GM21576 (cell line): Measurements from ENCODE around the gene ESPNL.

ENCODE experiments used
- ATAC-seq: cut with Tn5 transposase; IDR thresholded peaks from one replicate; pipeline ENCODE4 v1.9.1; 2021; ENCODE audit warnings: mild to moderate bottlenecking, moderate library complexity; ENCODE audit not compliant: unreplicated experiment

The ESPNL gene

DNA sequence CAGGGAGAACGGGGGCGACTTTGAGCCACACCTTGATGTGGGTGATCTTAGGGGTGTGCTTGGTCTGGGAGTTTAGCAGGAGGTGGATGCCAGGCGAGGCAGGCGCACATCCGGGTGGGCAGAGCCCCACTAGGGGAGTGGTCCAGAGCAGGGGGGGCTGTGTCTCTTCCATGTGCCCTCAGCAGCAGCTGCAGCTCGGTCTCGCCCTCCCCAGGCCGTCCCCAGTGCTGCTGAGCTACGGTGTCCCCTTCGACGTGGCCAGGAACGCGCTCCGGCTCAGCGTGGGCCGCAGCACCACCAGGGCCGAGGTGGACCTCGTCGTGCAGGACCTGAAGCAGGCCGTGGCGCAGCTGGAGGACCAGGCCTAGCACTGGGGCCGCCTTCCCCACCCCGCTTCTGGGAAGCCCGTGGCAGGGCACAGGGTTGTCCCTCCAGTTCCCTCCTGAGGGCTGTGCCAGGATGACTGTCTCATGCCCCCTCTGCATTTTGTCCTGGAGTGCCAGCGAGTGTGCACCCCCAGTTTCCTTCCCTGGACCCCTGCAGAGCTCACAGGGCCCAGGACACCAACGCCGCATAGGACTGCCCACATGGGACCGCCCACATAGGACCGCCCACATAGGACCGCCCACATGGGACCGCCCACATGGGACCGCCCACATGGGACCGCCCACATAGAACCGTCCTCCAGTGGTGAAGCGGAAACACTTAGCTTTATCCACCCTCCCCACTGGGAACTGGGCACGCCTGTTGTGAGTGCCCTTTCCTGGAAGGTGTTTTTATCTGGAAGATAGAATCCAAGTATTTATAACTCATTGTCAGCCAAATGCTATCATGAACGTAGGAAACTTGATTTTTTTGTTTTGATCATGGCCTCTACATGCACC lies 1.9 kb upstream of the ESPNL start:
- ATAC-seq = peak; percentile 87

DNA sequence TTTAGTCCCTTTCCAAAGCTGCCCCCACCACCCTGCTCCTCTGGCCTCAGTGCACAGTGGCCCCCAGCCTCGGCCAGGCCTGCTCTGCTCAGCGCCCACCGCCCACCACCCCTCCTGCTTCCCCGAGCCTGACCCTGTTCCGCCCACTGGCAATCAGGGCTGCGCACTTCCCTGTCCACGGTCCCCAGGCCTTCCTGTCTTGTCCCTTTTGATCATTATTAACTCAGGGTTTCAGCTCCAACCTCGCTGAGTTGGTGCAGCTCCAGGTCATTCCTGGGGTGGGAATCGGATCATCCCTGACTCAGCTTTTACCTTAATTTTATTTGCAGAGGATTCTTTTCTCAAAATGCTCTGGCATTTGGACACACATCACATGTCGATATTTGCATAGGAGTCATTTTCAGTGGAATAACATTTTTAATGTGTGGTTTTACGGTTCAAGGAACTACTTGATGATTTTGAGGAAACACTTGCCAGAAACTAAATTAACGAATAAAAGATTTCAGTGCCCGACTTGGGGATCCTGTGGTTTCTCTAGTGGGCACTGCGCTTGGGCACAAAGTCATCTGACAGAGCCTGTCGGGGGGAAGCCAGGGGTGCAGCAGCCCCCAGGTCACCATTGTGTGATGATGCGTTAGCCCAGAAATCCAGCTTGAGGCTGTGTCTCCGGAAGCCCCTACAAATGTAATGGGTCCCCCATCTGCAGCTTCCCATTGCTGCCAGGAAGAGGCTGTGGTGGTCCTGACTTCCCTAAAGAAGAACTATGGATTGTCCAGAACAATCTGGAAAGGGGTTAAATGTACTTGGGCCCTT lies 1.0 kb upstream of the ESPNL start:
- ATAC-seq = no peak

DNA sequence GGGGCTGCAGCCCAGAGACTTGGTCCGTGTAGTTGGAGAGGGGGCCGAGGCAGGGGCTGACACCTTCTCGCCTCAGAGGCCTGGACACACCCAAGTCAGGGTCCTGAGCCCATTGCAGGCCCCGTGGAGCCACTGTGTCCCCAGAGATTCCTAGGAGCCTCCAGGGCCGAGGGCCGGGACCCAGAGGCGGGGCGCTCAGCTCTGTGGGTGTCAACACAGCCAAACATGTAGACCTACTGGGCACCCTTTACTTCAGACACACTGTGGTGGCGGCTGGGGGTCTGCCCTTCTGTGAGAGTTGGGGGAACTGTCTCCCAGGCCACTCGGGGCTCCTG lies 459 bp upstream of the ESPNL start:
- no peak for ATAC-seq

DNA sequence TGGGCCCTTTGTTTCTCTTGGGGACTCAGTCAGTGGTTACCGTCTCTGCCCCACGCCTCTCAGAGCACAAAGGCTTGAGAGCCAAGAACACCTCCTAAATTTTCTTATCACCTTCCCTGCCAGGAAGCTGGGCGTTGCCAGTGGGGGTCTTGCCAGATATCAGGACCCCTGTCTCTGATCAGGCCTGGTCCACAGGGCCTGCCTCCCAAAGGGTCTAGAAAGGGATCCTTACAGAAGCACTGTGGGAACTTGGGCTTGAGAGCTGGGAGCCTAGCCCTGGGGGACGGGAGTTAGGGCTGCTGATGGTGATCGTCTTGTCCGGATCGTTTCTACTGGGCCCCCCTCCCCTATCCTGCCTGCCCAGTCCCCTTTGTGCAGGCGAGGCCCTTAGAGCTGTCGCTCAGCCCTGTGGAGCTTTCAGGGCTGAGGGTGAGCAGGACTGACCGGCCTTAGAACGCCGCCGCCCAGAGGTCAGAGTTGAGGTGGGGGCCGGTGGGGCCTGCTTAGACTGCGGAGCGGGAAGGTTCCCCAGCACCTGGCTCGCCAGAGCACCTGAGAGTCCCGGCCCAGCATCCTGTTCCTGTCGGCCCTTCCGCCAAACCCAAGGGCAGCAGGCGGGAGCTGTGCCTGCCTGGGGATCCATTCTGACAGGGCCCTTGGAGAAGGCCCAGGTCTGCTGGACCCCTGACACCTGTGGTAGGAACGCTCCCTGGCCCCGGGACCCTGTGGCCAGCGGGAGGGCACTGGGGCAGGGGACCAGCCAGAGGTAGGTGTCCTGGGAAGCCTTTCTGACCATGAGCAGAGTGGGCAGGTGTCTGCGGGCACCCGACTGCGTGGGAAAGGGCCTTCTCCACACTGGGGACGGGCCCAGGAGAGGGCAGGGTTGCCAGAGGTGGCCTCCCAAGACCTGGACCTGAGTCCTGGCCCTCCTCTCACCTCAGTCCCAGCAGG lies 956 bp downstream of the ESPNL start:
- ATAC-seq = no peak

DNA sequence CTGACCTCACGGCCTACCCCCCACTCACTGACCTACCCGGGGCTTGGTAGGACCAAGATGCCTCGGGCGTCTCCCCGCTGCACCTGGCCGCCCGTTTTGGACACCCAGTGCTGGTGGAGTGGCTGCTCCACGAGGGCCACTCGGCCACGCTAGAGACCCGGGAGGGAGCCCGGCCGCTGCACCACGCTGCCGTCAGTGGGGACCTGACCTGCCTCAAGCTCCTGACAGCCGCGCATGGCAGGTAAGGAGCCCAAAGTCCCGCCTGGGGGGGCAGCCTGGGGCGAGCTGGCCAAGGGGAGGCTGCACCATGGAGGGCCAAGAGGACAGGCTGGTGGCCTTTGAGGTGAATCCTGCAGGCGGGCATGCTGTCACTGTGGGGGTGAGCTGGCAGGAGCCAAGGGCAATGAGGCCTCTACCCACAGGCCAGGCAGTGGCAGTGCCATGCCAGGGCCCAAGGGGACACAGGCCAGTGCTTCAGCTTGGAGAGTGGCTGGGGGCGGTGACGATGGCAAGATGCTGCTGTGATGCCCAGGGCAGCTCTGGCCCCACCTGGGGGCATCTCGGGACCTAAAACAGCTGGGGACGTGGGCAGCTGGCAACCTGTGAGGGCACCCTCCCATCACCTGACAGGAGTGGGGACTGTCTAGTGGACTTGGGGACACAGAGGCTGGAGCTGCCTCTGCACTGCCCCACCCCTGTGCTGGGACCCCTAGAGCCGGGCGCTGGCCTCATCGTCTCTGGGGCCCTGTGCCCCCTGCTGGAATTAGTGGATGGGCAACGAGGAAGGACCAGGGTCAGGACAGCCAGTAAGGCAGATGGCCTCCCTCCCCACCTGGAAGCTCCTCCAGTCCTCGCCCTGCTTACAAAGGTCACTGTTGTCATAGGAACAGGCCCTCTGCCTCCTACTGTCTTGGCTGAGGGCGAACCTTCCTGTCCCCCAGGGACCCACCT lies 2.0 kb downstream of the ESPNL start:
- ATAC-seq = no peak

DNA sequence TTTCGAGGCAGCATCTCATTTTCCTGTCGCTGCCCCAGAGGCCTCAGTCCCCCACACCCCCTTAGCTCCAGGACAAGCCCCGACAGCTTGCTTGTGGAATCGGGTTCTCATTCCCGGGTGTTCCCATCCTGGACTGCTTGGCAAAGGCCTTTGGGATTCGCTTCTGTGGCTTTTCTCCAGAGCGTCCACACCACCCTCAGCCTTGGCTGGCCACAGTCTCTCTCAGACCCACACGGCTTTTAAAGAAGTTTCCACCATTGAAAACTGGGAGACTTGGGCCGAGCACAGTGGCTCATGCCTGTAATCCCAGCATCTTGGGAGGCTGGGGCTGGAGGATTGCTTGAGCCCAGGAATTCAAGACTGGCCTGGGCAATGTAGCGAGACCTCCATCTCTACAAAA lies 2.7 kb downstream of the ESPNL start:
- ATAC-seq = no peak

DNA sequence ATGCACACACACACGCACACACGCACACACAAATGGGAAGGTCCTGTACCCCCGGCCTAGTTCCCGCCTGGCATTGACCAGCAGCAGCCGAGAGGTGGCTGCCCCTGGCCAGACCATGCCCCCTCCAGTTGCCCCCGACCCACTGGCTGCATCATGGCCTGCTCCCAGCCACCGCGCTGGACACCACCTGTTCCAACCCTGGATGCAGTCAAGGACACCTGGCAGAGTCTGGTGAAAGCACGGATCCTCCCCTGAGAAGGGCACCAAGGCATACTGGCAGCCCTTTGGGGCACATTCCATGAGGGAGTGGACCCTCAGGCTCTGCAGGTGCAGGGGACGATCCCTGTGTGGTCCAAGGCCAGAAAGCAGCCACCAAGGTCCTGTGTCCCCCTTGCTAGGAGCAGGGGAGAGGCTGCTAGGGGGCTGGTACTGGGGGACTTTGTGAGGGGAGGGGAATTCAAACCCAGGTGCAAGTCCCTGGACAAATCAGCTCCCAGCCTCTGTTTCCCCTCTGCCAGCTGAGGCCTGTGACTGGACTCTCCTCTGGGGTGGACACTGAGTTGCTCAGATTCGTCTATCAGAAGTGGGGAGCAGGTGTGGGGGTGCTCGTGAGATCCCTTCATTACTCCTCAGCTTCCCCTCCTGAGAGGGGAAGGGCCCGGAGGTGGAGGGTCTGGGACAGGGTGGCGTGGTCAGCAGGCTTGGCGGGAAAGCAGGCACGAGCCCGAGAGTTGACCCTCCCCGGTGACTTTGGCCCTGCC lies 3.5 kb downstream of the ESPNL start:
- no peak for ATAC-seq

DNA sequence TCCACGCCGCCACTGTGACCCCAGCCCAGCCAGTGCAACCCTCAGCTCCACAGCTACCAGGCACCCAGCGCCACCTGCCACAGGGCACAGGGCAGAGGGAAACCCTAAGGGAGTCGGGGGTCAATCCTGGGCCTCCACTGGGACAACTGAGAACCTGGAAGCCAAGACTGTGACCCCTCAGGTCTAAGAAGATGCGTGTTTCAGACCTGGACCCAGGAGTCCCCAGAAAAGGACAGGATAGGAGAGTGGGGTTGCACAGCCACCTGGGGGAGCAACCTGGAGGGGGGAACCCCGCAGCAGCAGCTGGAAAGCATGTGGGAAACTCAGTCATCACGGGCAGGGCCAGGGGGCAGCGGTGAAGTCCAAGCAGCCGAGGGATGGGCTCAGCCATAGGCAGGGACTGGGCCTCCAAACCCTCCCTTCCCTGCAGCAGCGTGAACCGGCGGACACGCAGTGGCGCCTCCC lies 4.1 kb downstream of the ESPNL start:
- ATAC-seq = no peak

DNA sequence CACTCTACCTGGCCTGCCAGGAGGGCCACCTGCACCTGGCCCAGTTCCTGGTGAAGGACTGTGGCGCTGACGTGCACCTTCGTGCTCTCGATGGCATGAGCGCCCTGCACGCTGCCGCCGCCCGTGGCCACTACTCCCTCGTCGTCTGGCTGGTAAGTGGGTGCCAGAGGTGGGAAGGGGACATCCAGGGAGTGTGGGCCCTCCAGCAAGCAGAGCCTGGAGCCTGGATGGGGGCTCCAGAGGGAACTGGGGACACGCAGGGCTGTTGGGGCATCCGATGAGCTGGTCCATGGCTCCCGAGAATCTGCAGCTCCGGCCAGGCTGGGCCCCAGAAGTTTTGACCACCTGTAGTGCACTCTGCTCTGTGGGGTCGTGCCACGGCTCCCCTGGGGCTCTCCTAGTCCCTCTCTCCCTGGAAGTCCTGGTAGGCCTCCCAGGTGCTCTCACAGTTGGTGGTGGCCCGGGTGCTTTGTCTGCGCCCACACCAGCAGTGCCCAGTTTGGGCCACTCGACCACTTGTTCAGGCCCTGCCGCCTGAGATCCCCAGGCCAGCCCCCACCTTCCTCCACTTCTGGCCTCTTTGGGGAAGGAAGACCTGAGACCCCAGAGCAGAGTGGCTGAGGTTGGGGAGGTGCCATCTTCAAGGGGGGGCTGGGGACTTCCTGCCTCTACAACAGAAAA lies 4.7 kb downstream of the ESPNL start:
- no peak for ATAC-seq

DNA sequence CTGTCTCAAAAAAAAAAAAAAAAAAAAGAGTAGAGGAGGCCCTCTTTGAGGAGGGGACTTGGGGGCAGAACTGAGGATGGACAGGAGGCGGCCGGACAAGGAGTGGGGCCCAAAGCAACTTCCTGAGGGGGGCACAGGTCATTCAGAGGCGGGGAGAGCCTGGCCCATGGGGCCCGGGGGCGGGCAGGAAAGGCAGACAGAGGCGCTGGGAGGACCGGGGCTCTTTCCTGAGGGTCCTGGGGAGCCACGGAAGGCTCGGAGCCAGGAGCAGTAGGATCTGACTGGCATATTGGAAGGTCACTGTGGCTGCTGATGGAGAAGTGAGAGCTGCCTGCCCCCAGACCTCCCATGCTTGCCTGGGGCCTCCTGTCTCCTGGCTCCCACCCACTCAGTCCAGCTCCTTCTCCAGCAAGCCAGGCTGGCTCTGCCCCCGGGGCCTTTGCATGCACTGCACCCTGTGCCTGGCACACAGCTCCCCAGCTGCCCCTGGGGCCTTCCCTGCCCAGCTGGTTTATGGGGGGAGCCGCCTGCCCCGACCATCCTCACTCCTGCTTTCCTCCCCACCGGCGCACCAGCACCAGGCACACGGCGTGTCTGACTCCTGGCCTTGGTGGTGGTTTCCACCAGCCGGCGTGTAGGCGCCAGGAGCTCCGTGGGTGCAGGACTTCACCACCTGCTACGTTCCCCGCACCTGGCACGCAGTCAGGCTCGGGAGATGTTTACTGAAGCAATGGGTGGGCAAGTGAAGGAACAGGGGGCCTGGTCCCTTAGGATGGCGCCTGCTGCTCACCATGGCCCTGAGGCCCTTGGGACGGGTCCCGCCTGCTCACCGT lies 5.6 kb downstream of the ESPNL start:
- ATAC-seq = no peak

DNA sequence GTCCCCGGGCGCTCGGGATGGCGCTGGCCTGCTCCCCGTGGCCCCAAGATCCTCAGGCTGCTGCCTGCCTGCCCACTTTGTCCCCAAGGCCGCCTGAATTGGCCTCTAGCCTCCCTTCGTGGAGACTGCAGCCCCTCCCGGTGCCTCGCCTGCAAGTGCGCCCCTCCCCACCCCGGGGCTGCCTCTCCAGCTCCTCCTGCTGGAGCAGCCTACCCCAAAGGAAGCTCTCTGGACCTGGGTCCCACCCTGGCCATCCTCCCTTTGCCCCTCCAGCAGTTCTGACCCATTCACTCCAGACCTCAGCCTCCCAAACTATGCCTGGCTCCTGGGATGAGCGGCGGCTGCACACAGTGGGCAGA lies 6.2 kb downstream of the ESPNL start:
- no peak for ATAC-seq

DNA sequence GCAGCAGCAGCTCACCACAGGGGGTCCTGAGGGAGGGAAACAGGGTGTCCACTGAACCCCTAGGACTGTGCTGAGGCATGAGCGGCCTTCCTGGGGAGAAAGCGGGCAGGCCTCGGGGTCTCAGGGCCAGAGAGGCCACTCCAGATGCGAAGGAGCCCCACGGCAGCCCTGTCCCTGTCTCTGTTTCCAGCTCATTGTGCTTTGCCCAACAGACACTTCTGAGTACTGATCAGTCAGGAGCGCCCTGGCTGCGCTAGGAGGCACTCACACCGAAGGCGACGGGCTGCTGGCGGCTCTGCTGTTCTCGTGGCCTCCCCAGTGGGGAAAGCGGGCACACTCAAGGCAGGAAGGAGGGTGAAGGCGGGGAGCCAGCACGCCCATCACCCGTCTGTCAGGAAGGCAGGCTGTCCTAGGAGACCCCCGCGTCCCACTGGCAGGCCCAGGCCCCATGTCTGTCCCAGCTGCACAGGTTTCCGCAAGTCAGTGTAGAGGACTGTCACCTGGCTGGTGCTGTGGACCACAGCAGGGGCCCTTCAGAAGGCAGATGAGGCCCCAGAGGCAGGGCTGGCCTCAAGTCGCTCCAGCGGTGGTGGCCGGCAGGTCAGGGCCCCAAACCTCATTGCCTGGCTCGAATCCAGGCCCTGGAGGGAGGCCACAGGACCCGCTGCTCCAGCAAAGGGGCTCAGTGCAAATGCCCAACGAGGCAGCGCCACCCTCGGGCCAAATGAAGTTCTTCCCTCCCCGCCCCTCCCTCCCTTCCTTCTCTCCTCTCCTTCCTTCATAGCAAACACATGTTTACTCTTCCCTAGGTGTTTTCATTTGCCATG lies 6.8 kb downstream of the ESPNL start:
- peak; percentile 9 for ATAC-seq

DNA sequence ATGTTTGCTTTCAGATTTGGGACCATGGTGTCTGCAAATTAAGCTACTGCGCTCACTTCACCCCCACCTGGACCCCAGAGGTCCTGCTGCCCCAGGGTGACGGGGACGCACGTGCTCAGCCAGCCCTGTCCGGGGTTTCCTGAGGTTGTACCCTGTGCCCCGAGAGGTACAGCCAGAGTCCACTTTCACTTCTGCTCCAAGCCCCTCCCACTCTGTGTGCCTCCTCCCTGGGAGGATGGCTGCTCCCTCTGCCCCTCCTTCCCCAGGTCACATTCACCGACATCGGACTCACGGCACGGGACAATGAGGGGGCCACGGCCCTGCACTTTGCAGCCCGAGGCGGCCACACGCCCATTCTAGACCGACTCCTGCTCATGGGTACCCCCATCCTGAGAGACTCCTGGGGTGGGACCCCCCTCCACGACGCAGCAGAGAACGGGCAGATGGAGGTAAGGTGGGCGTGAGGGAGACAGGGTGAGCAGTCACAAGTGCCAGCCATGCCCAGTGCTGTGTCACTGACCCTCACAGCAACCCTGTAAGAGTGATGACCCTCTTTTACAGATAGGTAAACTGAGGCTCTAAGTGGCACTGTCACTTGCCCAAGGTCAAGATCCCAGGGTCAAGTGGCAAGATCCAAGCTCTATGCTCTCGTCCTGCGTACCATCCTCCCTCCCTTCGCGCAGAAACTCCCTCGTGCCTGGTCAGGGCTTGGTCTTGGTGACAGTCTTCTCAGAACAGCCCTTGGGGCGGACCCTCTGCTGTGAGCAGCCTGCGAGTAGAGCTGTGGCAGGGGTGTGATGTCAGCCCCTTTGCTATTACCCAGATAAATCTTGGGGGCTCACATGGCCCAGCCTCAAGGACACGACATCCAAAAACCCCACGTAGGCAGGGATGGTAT lies 7.6 kb downstream of the ESPNL start:
- ATAC-seq = peak; percentile 80

DNA sequence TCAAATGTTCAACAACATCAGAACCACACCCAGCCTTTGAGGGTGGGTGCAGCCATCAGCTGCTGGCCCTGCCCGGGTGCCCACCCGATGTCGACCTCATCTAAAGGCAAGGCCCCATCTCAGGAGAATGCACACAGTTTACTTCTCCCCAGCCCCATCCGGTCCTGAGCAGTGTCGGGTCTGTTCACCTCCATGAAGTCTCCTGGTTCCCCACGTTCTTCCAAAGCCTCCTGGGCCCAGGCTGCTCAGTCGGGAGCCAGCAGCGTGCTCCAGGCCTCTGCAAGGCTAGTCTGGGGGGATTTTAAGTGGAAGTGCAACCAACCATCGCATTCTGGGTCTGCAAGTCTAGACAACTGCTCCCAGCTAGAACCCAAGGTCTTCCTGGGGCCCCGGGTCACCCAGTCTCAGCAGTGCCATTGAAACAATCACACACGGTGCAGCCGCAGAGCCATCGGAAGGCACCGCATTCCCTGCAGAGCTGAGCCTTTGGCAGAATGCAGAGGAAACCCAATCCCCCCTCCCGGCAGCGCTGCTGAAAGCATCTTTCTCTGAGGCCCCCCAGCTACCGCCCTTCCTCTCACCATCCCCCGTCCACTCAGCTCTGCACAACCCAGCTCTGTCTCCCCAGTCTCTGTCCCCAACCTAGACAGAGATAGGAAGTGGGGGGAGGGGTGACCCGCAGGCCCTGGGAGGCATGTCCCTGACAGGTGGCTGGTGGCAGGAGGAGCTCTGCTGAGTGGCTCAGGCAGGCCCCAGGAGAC lies 8.5 kb downstream of the ESPNL start:
- peak; percentile 66 for ATAC-seq

DNA sequence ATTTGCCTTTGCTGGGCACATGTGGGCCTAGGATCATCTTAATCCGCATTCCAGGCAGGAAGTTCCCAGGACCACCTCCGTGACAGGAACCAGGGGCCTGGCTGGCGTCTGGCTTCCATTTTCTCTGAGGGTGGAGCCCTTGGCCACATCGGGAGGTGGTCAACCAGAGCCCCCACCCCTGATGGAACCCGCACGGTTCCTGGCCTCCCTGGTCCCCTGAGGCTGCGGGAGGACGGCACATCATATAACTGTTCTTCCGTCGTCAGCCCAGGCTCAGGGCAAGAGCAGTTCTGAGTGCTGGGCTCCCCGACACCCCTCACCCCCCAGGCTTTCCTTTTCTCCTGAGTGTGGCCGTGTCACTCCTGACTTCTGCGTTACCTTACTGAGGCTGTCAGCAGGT lies 13.5 kb downstream of the ESPNL start:
- no peak for ATAC-seq
